CD4-positive, alpha-beta T cell treated with Interleukin-1 beta for 1 hour (primary cell): ENCODE results near the gene CERS6.

Experiments
- DNase-seq, 2 donors: peaks; one replicate each; pipeline ENCODE4 v3.0.0-alpha.2; 2020 to 2022

Gene CERS6

GRCh38 chr2:168814046-168814445 lies 358.0 kb downstream of the CERS6 start:
- DNase-seq: no peak

GRCh38 chr2:168814939-168815907 lies 359.2 kb downstream of the CERS6 start:
- no peak for DNase-seq

GRCh38 chr2:168816369-168816768 lies 360.3 kb downstream of the CERS6 start:
- DNase-seq: no peak

GRCh38 chr2:168819050-168819715 lies 363.1 kb downstream of the CERS6 start:
- DNase-seq: no peak

- DNase-seq: no peak
These were observed 363.9 kb downstream of the CERS6 start for GRCh38 chr2:168819829-168820489.

GRCh38 chr2:168821577-168821976 lies 365.5 kb downstream of the CERS6 start:
- DNase-seq: no peak

- no peak for DNase-seq
These were observed 365.9 kb downstream of the CERS6 start for GRCh38 chr2:168821992-168822391.
